Astrocyte of the spinal cord (primary cell): ENCODE measurements around the gene NDUFAF7.

ENCODE experiments used
- DNase-seq: peaks from one replicate; pipeline ENCODE4 v3.0.0; 2011; ENCODE audit warnings: low read depth, low spot score
- H3K4me3 ChIP-seq: 2 replicates; pipeline ENCODE4 v1.5.1; 2011; ENCODE audit warnings: low read depth, mild to moderate bottlenecking, low read length, moderate library complexity
- CTCF ChIP-seq: IDR thresholded peaks from 2 replicates; pipeline ENCODE4 v1.5.1; 2012; ENCODE audit warnings: low read depth, mild to moderate bottlenecking, low read length, inconsistent platforms
- in situ Hi-C: cut with HindIII; loops from 2 replicates; pipeline ENCODE4 v1.10.0; 2017; ENCODE audit warnings: low sequenced_read_pairs

The NDUFAF7 gene

GRCh38 chr2:37231241-37232130, at the start of gene NDUFAF7, which contains the start of gene CEBPZ:
NDUFAF7 (plus strand) TSS chr2:37231658; CDS start chr2:37231706, 48 bp downstream.
CEBPZ (minus strand) TSS chr2:37231596; CDS start chr2:37231567, 29 bp downstream.
- peak; percentile 94 for DNase-seq
- in situ Hi-C loops: no loop called here
- H3K4me3 ChIP-seq: peak within 1 kb of the TSS; percentile 91
- no peak for TF ChIP-seq CTCF

- DNase-seq: peak; percentile 8
- H3K4me3 ChIP-seq: no peak overlapping the region
- in situ Hi-C loops: no loop called here
- no peak for TF ChIP-seq CTCF
Measured at GRCh38 chr2:37181726-37182684, 49.5 kb upstream of the NDUFAF7 start.

- no peak for TF ChIP-seq CTCF
- no peak within 1 kb of the TSS for H3K4me3 ChIP-seq
- in situ Hi-C loops: no loop called here
- no peak for DNase-seq
Measured at GRCh38 chr2:37188570-37188969, 42.9 kb upstream of the NDUFAF7 start, which contains the start of gene SULT6B1. SULT6B1 (minus strand) TSS chr2:37188670; CDS start chr2:37188640, 30 bp downstream.

- TF ChIP-seq CTCF: no peak
- peak; percentile 90 for DNase-seq
- no peak overlapping the region for H3K4me3 ChIP-seq
- in situ Hi-C loops: no loop called here
Measured at GRCh38 chr2:37189452-37190153, 41.9 kb upstream of the NDUFAF7 start.

- DNase-seq: no peak
- no peak overlapping the region for H3K4me3 ChIP-seq
- in situ Hi-C loops: no loop called here
- no peak for TF ChIP-seq CTCF
Measured at GRCh38 chr2:37190290-37190689, 41.2 kb upstream of the NDUFAF7 start.

- DNase-seq: no peak
- in situ Hi-C loops: no loop called here
- TF ChIP-seq CTCF: no peak
- no peak overlapping the region for H3K4me3 ChIP-seq
Measured at GRCh38 chr2:37191253-37191652, 40.2 kb upstream of the NDUFAF7 start.
